ENCODE data around the gene TRPM4.

GRCh38 chr19:49217382-49217781 lies 59.8 kb downstream of the TRPM4 start:
- no peak for TF ChIP-seq CTCF (IDR thresholded peaks at IDR 0.05)
- no peak for TF ChIP-seq TEAD4 (IDR thresholded peaks at IDR 0.05; ENCODE audit: borderline replicate concordance, insufficient read depth)
- no peak for TF ChIP-seq REST (IDR thresholded peaks at IDR 0.05; ENCODE audit: low read depth, low read length)
- TF ChIP-seq MXI1 (IDR thresholded peaks at IDR 0.05; ENCODE audit: low read depth, low read length): no peak
- no peak for TF ChIP-seq FOXM1 (IDR thresholded peaks at IDR 0.05; ENCODE audit: low read depth)
- no peak for TF ChIP-seq EZH2phosphoT487 (IDR thresholded peaks at IDR 0.05; ENCODE audit: borderline replicate concordance, low read depth)
- TF ChIP-seq YY1 (IDR thresholded peaks at IDR 0.05; ENCODE audit: low read depth): no peak
- no peak for TF ChIP-seq MAX (IDR thresholded peaks at IDR 0.05; ENCODE audit: low read depth)
- TF ChIP-seq GATA2 (CRISPR knock-in tag; IDR thresholded peaks at IDR 0.05): no peak

Measured in SK-N-SH (cell line).